Sigmoid colon (tissue), 7 donors: ENCODE results near the gene SLC25A14. TPM values are rescaled to one million over a fixed set of nuclear protein-coding genes. Genes with fewer than 3 reads are reported as not detected.

ENCODE experiments used
- DNase-seq: peaks from one replicate; pipeline ENCODE4 v3.0.0-alpha.2; 2019
- H3K27ac ChIP-seq, 4 donors: fragments of 200-600 bp; sonication (generic); one replicate each; pipeline ENCODE4 v1.5.1; 2016 to 2019; ENCODE audit warnings: mild to moderate bottlenecking in 1 of 4
- H3K27me3 ChIP-seq, 3 donors: fragments of 200-600 bp; sonication (generic); one replicate each; pipeline ENCODE4 v1.5.1; 2019; ENCODE audit warnings: mild to moderate bottlenecking in 1 of 3
- H3K36me3 ChIP-seq, 4 donors: fragments of 200-600 bp; sonication (generic); one replicate each; pipeline ENCODE4 v1.5.1; 2016 to 2019
- H3K4me1 ChIP-seq, 4 donors: fragments of 200-600 bp; sonication (generic); one replicate each; pipeline ENCODE4 v1.5.1; 2017 to 2019
- H3K4me3 ChIP-seq, 4 donors: fragments of 200-600 bp; sonication (generic); one replicate each; pipeline ENCODE4 v1.5.1; 2017 to 2019; ENCODE audit warnings: mild to moderate bottlenecking in 2 of 4, moderate library complexity in 1 of 4
- H3K9me3 ChIP-seq, 4 donors: fragments of 200-600 bp in 3 of 4; sonication (generic) in 3 of 4; one replicate each; pipeline versions ENCODE4 v1.5.1 to v1.6.1; 2013 to 2019
- CTCF ChIP-seq, 4 experiments: fragments of 450-650 bp in 3 of 4; fragments of 200-600 bp in 1 of 4; IDR thresholded peaks; one replicate each; pipeline ENCODE4 v1.5.1; 2016 to 2019; ENCODE audit warnings: antibody characterized with exemption in 4 of 4, mild to moderate bottlenecking in 3 of 4, moderate library complexity in 2 of 4
- EP300 ChIP-seq, 4 donors: sonication (generic); formaldehyde crosslinking; IDR thresholded peaks; one replicate each; pipeline ENCODE4 v1.6.1; 2017; ENCODE audit warnings: antibody characterized with exemption in 4 of 4
- POLR2A ChIP-seq, 2 donors: fragments of 450-650 bp; IDR thresholded peaks; one replicate each; pipeline ENCODE4 v1.6.1; 2016; ENCODE audit warnings: antibody characterized with exemption in 2 of 2, mild to moderate bottlenecking in 2 of 2, moderate library complexity in 2 of 2
- POLR2AphosphoS5 ChIP-seq, 4 donors: sonication (generic); formaldehyde crosslinking; IDR thresholded peaks; one replicate each; pipeline ENCODE4 v1.6.1; 2017; ENCODE audit warnings: antibody characterized with exemption in 4 of 4
- WGBS, 2 donors: extraction: QIAGEN DNeasy Blood & Tissue Kit; methylation state at CpG; one replicate each; pipeline ENCODE4 v1.1.7; 2013; 5-methylcytosine and 5-hydroxymethylcytosine counted together
- intact Hi-C: fragments of 100-400 bp; cut with DNase I; formaldehyde crosslinking; loops from one replicate; pipeline ENCODE4 v1.15.1; 2023
- polyA plus RNA-seq, 3 donors: library from polyadenylated mRNA; stranded (reverse); fragments of 200-250 nt; gene quantifications; one replicate each; pipeline ENCODE4 v1.2.3, GENCODE V29; 2013
- small RNA-seq, 3 donors: library from RNA; depleted of rRNA; stranded (forward); fragments of <200 nt; gene quantifications; one replicate each; pipeline ENCODE3, GENCODE V24; 2016
- total RNA-seq, 4 donors: library from RNA; depleted of rRNA; stranded (reverse); fragments of >200 nt; gene quantifications; one replicate each; pipeline ENCODE4 v1.1.0, GENCODE V29; 2016
- donor health status: healthy with polysubstance abuse.
- donor health status: Bipolar disorder and iron deficiency.
- donor health status: healthy.

SLC25A14 gene
- total and polyA plus RNA-seq, 7 donors = 4.4 to 16.8 (median 10.0) TPM

DNA sequence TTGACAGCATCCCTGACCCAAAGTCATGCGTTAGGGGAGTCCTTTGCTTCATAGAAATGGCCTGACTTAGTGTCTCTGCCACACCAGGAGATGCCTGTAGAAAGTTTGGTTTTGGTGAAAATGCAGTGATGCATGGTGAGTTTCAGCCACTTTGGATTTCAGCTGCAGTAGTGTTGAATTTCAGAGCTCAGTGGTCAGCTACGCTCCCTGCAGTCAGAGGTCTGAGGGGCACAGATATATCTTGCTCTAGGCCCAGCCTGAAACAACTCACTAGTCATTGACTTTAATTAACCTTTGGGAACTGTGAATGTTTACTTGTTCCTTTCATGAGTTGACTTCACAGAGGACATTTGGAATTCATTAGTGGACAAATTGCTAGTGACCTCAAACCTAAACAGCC lies 79.5 kb downstream of the SLC25A14 start:
- TF ChIP-seq EP300 (IDR thresholded peaks at IDR 0.05) (no peak), POLR2A (IDR thresholded peaks at IDR 0.05) (no peak), CTCF (IDR thresholded peaks at IDR 0.05) (no peak), POLR2AphosphoS5 (IDR thresholded peaks at IDR 0.05) (no peak)
- H3K27me3 ChIP-seq = no peaks in the 10 kb centered on the region
- WGBS, 2 donors = 94 to 95% methylated on average over 2 of the region's 2 CpGs

More for the DNA sequence above, 79.5 kb downstream of the SLC25A14 start:
- Histone ChIP-seq H3K27ac (no peak overlapping the region), H3K9me3 (no peaks in the 10 kb centered on the region), H3K36me3 (no peaks in the 10 kb centered on the region), H3K4me3 (no peak overlapping the region), H3K4me1 (no peaks in the 10 kb centered on the region)
- DNase-seq = no peak
- intact Hi-C loops = no loop called here

Small RNA genes lying within 50 kb of the gene (small RNA-seq; reads per million reads assigned to genes)
- 0 reads per million in 3 donors for gene AL035423.1
- gene RNU6-1130P = 0 reads per million in 3 donors

Other genes with a start within 250 kb of the SLC25A14 start
- gene ELF4, start 229.4 kb upstream of the SLC25A14 start, total RNA-seq = 1 to 10 TPM; 4.6 to 7.8 (median 5.2) TPM
- 10 to 100 TPM; 19.2 to 25.9 (median 22.2) TPM for gene ELF4, start 229.4 kb upstream of the SLC25A14 start, polyA plus RNA-seq
- gene AIFM1, start 174.1 kb upstream of the SLC25A14 start, total RNA-seq = 10 to 100 TPM in 3 of 4 donors, 1 to 10 TPM in 1; 9.7 to 19.8 (median 14.2) TPM
- gene AIFM1, start 174.1 kb upstream of the SLC25A14 start, polyA plus RNA-seq = 10 to 100 TPM; 27.0 to 55.9 (median 47.4) TPM
- 1 to 10 TPM in 2 of 4 donors, not detected in 2; 1.2 to 1.3 TPM for gene RAB33A, start 168.0 kb upstream of the SLC25A14 start, total RNA-seq
- gene RAB33A, start 168.0 kb upstream of the SLC25A14 start, polyA plus RNA-seq = 1 to 10 TPM in 2 of 3 donors, not detected in 1; 1.2 to 3.8 TPM
- 1 to 10 TPM; 5.3 to 6.4 (median 5.7) TPM for gene ZNF280C, start 71.0 kb upstream of the SLC25A14 start, total RNA-seq
- gene ZNF280C, start 71.0 kb upstream of the SLC25A14 start, polyA plus RNA-seq = 1 to 10 TPM in 1 of 3 donors, under 1 TPM in 2; under 0.01 to 1.2 (median 0.92) TPM
- gene GPR119, start 45.8 kb downstream of the SLC25A14 start, total RNA-seq = not detected
- gene GPR119, start 45.8 kb downstream of the SLC25A14 start, polyA plus RNA-seq = not detected
- 10 to 100 TPM; 18.9 to 25.2 (median 20.8) TPM for gene RBMX2, start 62.1 kb downstream of the SLC25A14 start, total RNA-seq
- gene RBMX2, start 62.1 kb downstream of the SLC25A14 start, polyA plus RNA-seq = 10 to 100 TPM; 16.0 to 24.6 (median 18.7) TPM